Measurements from ENCODE around the gene TEX12.

GRCh38 chr11:112132737-112133136 is 34.4 kb upstream of the TEX12 start:
- no peak for TF ChIP-seq CTCF (IDR thresholded peaks at IDR 0.05; ENCODE audit: low read length)
- TF ChIP-seq EZH2phosphoT487 (IDR thresholded peaks at IDR 0.05; ENCODE audit: low read length) = no peak

Data from MM.1S (cell line).